ENCODE results near the gene CYP3A5.
"Not testable (repeated sequence)": the region's sequence is repeated elsewhere in the genome, so short reads cannot be mapped to it uniquely, and the experiment has no call there.

CYP3A5 gene

GRCh38 chr7:99643464-99643863 is 36.3 kb downstream of the CYP3A5 start:
- DNase-seq (ENCODE audit: low read depth in 2 of 2, low spot score in 1 of 2), result no peak

GRCh38 chr7:99642027-99642426 is 37.8 kb downstream of the CYP3A5 start:
- DNase-seq (ENCODE audit: low read depth in 2 of 2, low spot score in 1 of 2), result no peak

GRCh38 chr7:99639267-99639666 is 40.5 kb downstream of the CYP3A5 start:
- no peak for DNase-seq (ENCODE audit: low read depth in 2 of 2, low spot score in 1 of 2)

- no peak for DNase-seq (ENCODE audit: low read depth in 2 of 2, low spot score in 1 of 2)
These were observed 41.1 kb downstream of the CYP3A5 start for GRCh38 chr7:99638731-99639130.

GRCh38 chr7:99637414-99637813 is 42.4 kb downstream of the CYP3A5 start:
- DNase-seq (ENCODE audit: low read depth in 2 of 2, low spot score in 1 of 2), result not testable (repeated sequence)

- no peak for DNase-seq (ENCODE audit: low read depth in 2 of 2, low spot score in 1 of 2)
These were observed 48.3 kb downstream of the CYP3A5 start for GRCh38 chr7:99631295-99632109.

- no peak for DNase-seq (ENCODE audit: low read depth in 2 of 2, low spot score in 1 of 2)
These were observed 50.2 kb downstream of the CYP3A5 start for GRCh38 chr7:99629643-99630042.

- DNase-seq (ENCODE audit: low read depth in 2 of 2, low spot score in 1 of 2), result no peak
These were observed 51.0 kb downstream of the CYP3A5 start for GRCh38 chr7:99628471-99629465.

- no peak for DNase-seq (ENCODE audit: low read depth in 2 of 2, low spot score in 1 of 2)
These were observed 52.3 kb downstream of the CYP3A5 start for GRCh38 chr7:99627513-99627912.

GRCh38 chr7:99626661-99627060 is 53.1 kb downstream of the CYP3A5 start:
- DNase-seq (ENCODE audit: low read depth in 2 of 2, low spot score in 1 of 2), result no peak

- no peak for DNase-seq (ENCODE audit: low read depth in 2 of 2, low spot score in 1 of 2)
These were observed 53.8 kb downstream of the CYP3A5 start for GRCh38 chr7:99625961-99626360.

- no peak for DNase-seq (ENCODE audit: low read depth in 2 of 2, low spot score in 1 of 2)
These were observed 54.5 kb downstream of the CYP3A5 start for GRCh38 chr7:99625321-99625720.

GRCh38 chr7:99624484-99624883 is 55.3 kb downstream of the CYP3A5 start:
- peak in 1 of 2 donors; percentile 53 for DNase-seq (ENCODE audit: low read depth in 2 of 2, low spot score in 1 of 2)

- no peak for DNase-seq (ENCODE audit: low read depth in 2 of 2, low spot score in 1 of 2)
These were observed 55.9 kb downstream of the CYP3A5 start for GRCh38 chr7:99623702-99624447.

- DNase-seq (ENCODE audit: low read depth in 2 of 2, low spot score in 1 of 2), result no peak
These were observed 56.6 kb downstream of the CYP3A5 start for GRCh38 chr7:99623091-99623693.

- DNase-seq (ENCODE audit: low read depth in 2 of 2, low spot score in 1 of 2), result no peak
These were observed 57.2 kb downstream of the CYP3A5 start for GRCh38 chr7:99622596-99622995.

- DNase-seq (ENCODE audit: low read depth in 2 of 2, low spot score in 1 of 2), result no peak
These were observed 58.5 kb downstream of the CYP3A5 start for GRCh38 chr7:99621271-99621670.

- DNase-seq (ENCODE audit: low read depth in 2 of 2, low spot score in 1 of 2), result no peak
These were observed 60.1 kb downstream of the CYP3A5 start for GRCh38 chr7:99619571-99620130.

- DNase-seq (ENCODE audit: low read depth in 2 of 2, low spot score in 1 of 2), result no peak
These were observed 61.1 kb downstream of the CYP3A5 start for GRCh38 chr7:99618726-99619125.

GRCh38 chr7:99617192-99617781 is 62.5 kb downstream of the CYP3A5 start:
- no peak for DNase-seq (ENCODE audit: low read depth in 2 of 2, low spot score in 1 of 2)
